Mucosa of stomach (tissue), 1 donor: Measurements from ENCODE around the gene TLE2.

Experiments
- H3K27me3 ChIP-seq: one replicate; pipeline ENCODE4 v1.7.0; 2013; ENCODE audit warnings: mild to moderate bottlenecking, low read length; ENCODE audit not compliant: control insufficient read depth, insufficient read depth
- H3K36me3 ChIP-seq: one replicate; pipeline ENCODE4 v1.7.0; 2013; ENCODE audit warnings: low read length; ENCODE audit not compliant: control insufficient read depth, insufficient read depth
- H3K4me1 ChIP-seq: one replicate; pipeline ENCODE4 v1.7.0; 2013; ENCODE audit warnings: mild to moderate bottlenecking, low read length; ENCODE audit not compliant: control insufficient read depth, insufficient read depth
- H3K4me3 ChIP-seq: one replicate; pipeline ENCODE4 v1.7.0; 2013; ENCODE audit warnings: low read length
- H3K9ac ChIP-seq: one replicate; pipeline ENCODE4 v1.7.0; 2013; ENCODE audit warnings: mild to moderate bottlenecking, low read length, moderate library complexity
- H3K9me3 ChIP-seq: one replicate; pipeline ENCODE4 v1.7.0; 2013; ENCODE audit warnings: mild to moderate bottlenecking, low read length, moderate library complexity; ENCODE audit not compliant: control insufficient read depth
- donor health status: Pancreatic carcinoma.

The TLE2 gene

DNA sequence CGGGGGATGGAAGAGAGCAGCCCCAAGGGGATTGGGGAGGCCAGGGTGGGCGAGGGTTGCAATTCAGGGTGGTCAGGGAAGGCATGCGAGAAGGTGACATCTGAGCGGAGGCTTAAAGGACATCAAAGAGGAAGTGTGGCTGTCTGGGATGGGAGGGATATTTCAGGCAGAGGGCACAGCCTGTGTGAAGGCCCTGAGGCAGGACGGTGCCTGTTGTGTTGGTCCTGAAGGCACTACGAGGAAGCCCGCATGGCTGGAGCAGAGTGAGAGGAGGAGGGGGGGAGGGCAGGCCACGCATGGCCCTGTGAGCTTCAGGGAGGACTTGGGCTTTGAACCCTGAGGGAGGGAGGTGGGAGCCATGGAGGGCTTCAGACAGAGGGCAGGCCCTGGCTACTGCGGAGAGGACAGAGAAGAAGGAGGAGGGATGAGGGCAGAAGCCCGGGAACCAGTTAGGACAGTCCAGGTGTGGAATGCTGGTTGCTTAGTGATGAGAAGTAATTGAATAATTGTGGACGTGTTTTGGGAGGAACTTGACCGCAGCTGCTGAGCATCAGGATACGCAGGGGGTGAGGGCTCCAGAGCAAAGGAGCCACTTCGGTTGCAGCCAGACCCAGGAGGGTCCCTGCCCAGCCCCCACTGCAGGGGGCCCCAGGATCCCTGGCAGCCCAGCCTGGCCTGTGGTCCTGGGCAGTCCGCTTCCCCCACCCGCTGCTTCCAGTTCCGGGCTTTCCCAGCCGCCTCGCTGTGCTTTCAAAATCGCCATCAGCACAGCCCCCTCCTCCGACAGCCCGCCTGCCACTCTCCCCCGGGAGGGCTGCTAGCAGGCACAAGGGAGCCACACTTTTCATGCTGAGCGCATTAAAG is 45.5 kb downstream of the TLE2 start:
- H3K36me3 ChIP-seq, result no peaks in the 10 kb centered on the region
- H3K4me3 ChIP-seq, result peak overlapping the region; percentile 8
- H3K9ac ChIP-seq, result peak overlapping the region; percentile 47
- H3K9me3 ChIP-seq, result no peaks in the 10 kb centered on the region
- H3K4me1 ChIP-seq, result peaks cover 19% of the 10 kb centered on the region
- H3K27me3 ChIP-seq, result peaks cover 13% of the 10 kb centered on the region

DNA sequence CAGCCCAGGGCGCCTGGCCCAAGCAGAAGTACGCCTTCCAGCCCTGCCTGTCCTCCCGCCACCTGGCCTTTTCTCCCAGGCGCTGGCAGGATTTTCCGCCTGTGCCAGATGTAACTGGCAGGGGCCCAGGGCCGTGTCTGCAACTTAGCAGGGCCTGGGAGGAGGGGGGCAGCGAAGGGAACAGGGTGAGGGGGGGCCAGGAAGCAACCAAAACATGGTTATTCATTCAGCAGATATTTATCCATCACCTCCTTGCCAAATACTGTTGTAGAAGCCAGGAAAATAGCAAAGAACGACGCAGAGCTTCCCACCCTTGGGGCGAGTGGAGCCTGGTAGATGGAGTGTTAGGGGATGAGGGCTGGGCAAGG is 46.1 kb downstream of the TLE2 start:
- H3K4me1 ChIP-seq, result peaks cover 21% of the 10 kb centered on the region
- H3K27me3 ChIP-seq, result peaks cover 13% of the 10 kb centered on the region
- peak overlapping the region; percentile 22 for H3K9ac ChIP-seq
- no peaks in the 10 kb centered on the region for H3K9me3 ChIP-seq
- H3K4me3 ChIP-seq, result no peak overlapping the region
- H3K36me3 ChIP-seq, result no peaks in the 10 kb centered on the region

GRCh38 chr19:2982561-2982960 is 46.5 kb downstream of the TLE2 start:
- H3K9ac ChIP-seq, result no peak overlapping the region
- H3K4me3 ChIP-seq, result no peak overlapping the region
- H3K4me1 ChIP-seq, result peaks cover 25% of the 10 kb centered on the region

GRCh38 chr19:2981898-2982297 is 47.2 kb downstream of the TLE2 start:
- peaks cover 13% of the 10 kb centered on the region for H3K27me3 ChIP-seq
- peaks cover 29% of the 10 kb centered on the region for H3K4me1 ChIP-seq
- H3K4me3 ChIP-seq, result no peak overlapping the region
- H3K9me3 ChIP-seq, result no peaks in the 10 kb centered on the region
- H3K9ac ChIP-seq, result no peak overlapping the region
- H3K36me3 ChIP-seq, result no peaks in the 10 kb centered on the region

More at GRCh38 chr19:2982561-2982960, 46.5 kb downstream of the TLE2 start:
- H3K27me3 ChIP-seq, result peaks cover 13% of the 10 kb centered on the region
- H3K9me3 ChIP-seq, result no peaks in the 10 kb centered on the region
- no peaks in the 10 kb centered on the region for H3K36me3 ChIP-seq

- Histone ChIP-seq H3K36me3 (no peaks in the 10 kb centered on the region), H3K27me3 (peaks cover 12% of the 10 kb centered on the region), H3K4me3 (no peak overlapping the region), H3K4me1 (peaks cover 29% of the 10 kb centered on the region), H3K9ac (no peak overlapping the region), H3K9me3 (no peaks in the 10 kb centered on the region)
Measured at GRCh38 chr19:2978772-2979171, 50.3 kb downstream of the TLE2 start.

GRCh38 chr19:2978166-2978767 is 50.8 kb downstream of the TLE2 start:
- peaks cover 7% of the 10 kb centered on the region for H3K27me3 ChIP-seq
- no peak overlapping the region for H3K9ac ChIP-seq
- no peaks in the 10 kb centered on the region for H3K9me3 ChIP-seq
- no peaks in the 10 kb centered on the region for H3K36me3 ChIP-seq
- no peak overlapping the region for H3K4me3 ChIP-seq
- H3K4me1 ChIP-seq, result peaks cover 26% of the 10 kb centered on the region

- no peak overlapping the region for H3K4me3 ChIP-seq
Measured at GRCh38 chr19:2977746-2978138, 51.3 kb downstream of the TLE2 start.

DNA sequence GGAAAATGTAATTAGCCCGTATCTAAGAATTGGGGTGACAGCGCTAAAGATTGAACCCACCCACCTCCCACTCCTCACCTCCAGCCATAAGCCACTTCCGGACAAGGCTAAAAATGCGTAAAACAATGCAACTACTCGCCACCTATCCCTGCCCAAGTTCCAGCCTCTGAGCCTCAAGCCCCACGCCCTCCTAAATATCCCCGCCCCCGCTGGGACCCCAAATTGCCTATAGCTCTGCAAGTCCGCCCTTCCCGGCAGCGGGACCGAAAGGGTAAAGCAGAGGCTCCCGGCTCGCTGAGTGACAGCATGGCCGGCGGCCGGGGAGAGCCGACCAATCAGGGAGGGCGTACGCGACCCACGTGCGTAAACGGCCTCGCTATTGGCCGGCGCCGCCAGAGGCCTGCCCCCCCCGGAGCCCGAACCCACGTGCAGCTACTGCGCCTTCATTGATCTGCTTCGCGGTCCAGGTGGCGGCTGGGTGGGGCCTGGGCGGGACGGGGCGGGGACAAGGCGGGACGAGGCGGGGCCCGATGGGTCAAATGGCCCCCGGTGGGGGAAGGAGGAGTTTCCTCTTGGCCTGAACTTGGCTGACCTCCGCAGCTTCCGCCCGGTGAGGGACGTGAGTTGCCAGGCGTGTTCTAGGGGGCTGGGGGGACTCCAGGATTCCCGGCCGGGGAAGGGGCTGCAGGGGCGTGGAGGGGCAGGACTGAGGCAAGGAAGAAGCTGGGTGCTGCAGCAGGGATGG is 51.9 kb downstream of the TLE2 start, which contains the start of gene TLE6:
TSS of gene TLE6 (plus strand) at position 564 of the 745 bp plus-strand sequence. CDS start 670 bp downstream, outside the sequence.
- Histone ChIP-seq H3K4me1 (peaks cover 17% of the 10 kb centered on the region), H3K9me3 (no peaks in the 10 kb centered on the region), H3K27me3 (peaks cover 4% of the 10 kb centered on the region), H3K9ac (peak within 1 kb of the TSS; percentile 65), H3K36me3 (no peaks in the 10 kb centered on the region), H3K4me3 (peak within 1 kb of the TSS; percentile 60)

More at GRCh38 chr19:2977746-2978138, 51.3 kb downstream of the TLE2 start:
- no peak overlapping the region for H3K9ac ChIP-seq
- H3K36me3 ChIP-seq, result no peaks in the 10 kb centered on the region
- H3K27me3 ChIP-seq, result peaks cover 7% of the 10 kb centered on the region
- H3K4me1 ChIP-seq, result peaks cover 20% of the 10 kb centered on the region
- H3K9me3 ChIP-seq, result no peaks in the 10 kb centered on the region

DNA sequence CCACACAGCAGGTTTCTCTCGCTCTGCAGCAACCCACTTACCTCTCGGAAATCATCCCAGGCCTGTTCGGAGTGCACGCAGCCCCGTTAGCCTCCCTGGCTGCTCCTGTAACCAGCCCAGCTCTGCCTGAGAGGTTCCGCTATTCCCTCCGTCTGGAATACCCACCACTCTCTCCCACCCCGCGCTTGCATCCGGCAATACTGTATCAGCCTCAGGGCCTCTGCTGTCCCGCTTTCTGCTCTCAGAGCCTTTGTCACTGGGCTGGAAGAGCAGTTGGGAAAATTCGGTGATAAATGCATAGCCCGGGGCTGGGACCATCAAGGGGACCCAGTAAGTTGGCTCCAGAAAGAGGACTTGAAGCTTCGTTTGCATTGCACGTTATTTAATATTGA is 52.5 kb downstream of the TLE2 start:
- peaks cover 17% of the 10 kb centered on the region for H3K4me1 ChIP-seq
- H3K27me3 ChIP-seq, result peaks cover 4% of the 10 kb centered on the region
- peak overlapping the region; percentile 60 for H3K4me3 ChIP-seq
- H3K9ac ChIP-seq, result peak overlapping the region; percentile 65
- no peaks in the 10 kb centered on the region for H3K36me3 ChIP-seq
- no peaks in the 10 kb centered on the region for H3K9me3 ChIP-seq

- no peak overlapping the region for H3K9ac ChIP-seq
- no peaks in the 10 kb centered on the region for H3K9me3 ChIP-seq
- no peaks in the 10 kb centered on the region for H3K36me3 ChIP-seq
- H3K4me3 ChIP-seq, result no peak overlapping the region
- H3K4me1 ChIP-seq, result peaks cover 17% of the 10 kb centered on the region
- H3K27me3 ChIP-seq, result peaks cover 4% of the 10 kb centered on the region
Measured at GRCh38 chr19:2974342-2975041, 54.6 kb downstream of the TLE2 start.

DNA sequence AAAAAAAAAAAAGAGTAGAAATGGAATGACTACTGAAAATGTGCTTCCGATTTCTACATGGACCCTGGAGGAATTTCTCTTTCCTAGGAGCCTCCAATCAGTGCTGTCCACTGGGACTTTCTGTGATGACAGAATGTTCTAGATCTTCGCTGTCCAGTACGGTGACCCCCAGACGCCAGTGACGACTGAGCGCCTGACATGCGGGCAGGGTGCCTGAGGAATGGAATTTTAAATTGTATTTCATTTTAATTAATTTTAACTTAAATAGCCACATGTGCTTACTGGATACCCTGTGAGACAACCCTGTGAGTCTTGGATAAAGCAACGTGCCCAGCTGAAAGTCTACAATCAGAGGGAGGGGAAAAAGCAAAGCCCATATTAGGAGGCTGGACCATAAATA is 55.9 kb downstream of the TLE2 start:
- H3K4me3 ChIP-seq, result no peak overlapping the region
- no peaks in the 10 kb centered on the region for H3K36me3 ChIP-seq
- peaks cover 25% of the 10 kb centered on the region for H3K4me1 ChIP-seq
- no peaks in the 10 kb centered on the region for H3K9me3 ChIP-seq
- no peak overlapping the region for H3K9ac ChIP-seq
- peaks cover 4% of the 10 kb centered on the region for H3K27me3 ChIP-seq
